ENCODE results near the gene HSD17B12.

DNA sequence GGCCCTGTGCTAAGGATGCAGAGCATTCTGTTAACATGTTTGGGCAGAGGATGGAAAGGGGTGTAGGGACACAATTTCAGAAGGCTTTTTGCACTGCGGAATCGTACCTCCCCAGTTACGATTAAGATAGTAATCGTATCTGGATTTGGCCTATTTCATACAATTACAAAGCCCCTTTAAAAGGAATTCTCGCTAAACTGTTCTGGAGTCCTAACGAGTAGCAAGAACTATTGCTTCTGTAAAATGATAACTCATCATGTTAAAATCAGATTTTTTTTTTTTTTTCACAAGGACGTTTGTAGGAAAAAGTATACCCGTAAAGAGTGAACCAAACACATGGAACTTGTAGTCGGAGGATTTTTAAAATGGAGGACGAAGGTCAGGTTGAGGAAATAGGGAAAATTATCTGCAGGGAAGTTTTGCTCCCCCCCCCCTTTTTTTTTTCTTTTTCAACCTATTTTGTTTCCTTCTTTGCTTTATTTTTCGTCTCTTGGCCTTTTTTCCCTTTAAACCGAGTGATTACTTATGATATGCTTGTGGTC, 934 bp downstream of the HSD17B12 start:
- TF ChIP-seq POLR2AphosphoS5 (IDR thresholded peaks at IDR 0.05) (no peak), CTCF (IDR thresholded peaks at IDR 0.05; ENCODE audit: poor library complexity, severe bottlenecking) (no peak), MXI1 (conservative IDR thresholded peaks at IDR 0.05; ENCODE audit: poor library complexity, severe bottlenecking) (no peak), REST (IDR thresholded peaks at IDR 0.05; ENCODE audit: borderline replicate concordance) (no peak)

Measured in neural cell (in vitro differentiated cells).